ENCODE data around the gene NT5DC3.

Gene NT5DC3

DNA sequence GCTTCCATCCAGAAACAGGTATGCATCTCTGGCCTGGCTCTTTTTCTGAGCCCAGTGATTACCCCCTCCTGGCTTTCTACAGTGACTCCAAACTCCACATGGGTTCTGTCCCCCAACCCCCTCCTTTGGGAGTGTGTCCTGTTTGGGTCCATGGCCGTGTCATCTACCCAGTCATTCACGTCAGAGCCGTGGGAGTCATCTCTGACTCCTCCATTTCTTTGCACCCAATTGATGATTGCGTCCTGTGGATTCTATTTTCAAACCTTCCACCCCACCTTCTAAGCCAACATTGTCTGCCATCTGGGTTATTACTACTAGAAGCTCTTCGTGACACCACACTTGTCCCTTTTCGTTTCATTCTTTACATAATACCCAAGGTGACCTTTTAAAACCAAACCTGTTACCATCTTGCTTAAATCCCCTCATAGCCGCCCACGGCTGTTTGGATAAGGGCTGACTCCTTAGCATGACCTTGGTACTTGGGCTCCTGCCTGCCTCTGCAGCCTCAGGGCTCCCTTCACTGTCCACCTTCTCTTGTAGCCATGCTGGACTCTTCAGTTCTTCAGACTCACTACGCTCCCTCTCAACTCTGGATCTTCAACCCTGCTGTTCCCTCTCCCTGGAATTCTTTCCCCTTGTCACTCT, 38.1 kb upstream of the NT5DC3 start:
- Histone ChIP-seq H3K27me3 (replicated peaks; ENCODE audit: insufficient read depth, low read length) (no peaks in the 10 kb centered on the region), H3K27ac (ENCODE audit: low read length) (no peak overlapping the region), H3K36me3 (replicated peaks; ENCODE audit: insufficient read depth, low read length) (no peaks in the 10 kb centered on the region), H3K9ac (ENCODE audit: low read length) (no peak overlapping the region), H3K79me2 (ENCODE audit: low read length) (no peaks in the 10 kb centered on the region), H3K4me1 (ENCODE audit: low read length) (peaks cover 48% of the 10 kb centered on the region), H3K9me3 (replicated peaks; ENCODE audit: insufficient read depth, low read length) (no peaks in the 10 kb centered on the region), H3K9me2 (replicated peaks; ENCODE audit: insufficient read depth, low read length) (no peaks in the 10 kb centered on the region), H2AFZ (ENCODE audit: low read length) (no peak overlapping the region), H3F3A (ENCODE audit: insufficient read depth, low read length) (peaks cover 8% of the 10 kb centered on the region; the same call in 1 of the 2 replicates), H3K4me3 (ENCODE audit: low read length) (no peak overlapping the region), H3K4me2 (ENCODE audit: low read depth, low read length) (no peak overlapping the region), H4K20me1 (ENCODE audit: insufficient read depth, low read length) (no peaks in the 10 kb centered on the region)
- TF ChIP-seq EZH2phosphoT487 (IDR thresholded peaks at IDR 0.05; ENCODE audit: low read length) (no peak), EZH2 (optimal IDR thresholded peaks at IDR 0.05; ENCODE audit: low read depth, low read length) (no peak)
- TF ChIP-seq, protein P1, sequence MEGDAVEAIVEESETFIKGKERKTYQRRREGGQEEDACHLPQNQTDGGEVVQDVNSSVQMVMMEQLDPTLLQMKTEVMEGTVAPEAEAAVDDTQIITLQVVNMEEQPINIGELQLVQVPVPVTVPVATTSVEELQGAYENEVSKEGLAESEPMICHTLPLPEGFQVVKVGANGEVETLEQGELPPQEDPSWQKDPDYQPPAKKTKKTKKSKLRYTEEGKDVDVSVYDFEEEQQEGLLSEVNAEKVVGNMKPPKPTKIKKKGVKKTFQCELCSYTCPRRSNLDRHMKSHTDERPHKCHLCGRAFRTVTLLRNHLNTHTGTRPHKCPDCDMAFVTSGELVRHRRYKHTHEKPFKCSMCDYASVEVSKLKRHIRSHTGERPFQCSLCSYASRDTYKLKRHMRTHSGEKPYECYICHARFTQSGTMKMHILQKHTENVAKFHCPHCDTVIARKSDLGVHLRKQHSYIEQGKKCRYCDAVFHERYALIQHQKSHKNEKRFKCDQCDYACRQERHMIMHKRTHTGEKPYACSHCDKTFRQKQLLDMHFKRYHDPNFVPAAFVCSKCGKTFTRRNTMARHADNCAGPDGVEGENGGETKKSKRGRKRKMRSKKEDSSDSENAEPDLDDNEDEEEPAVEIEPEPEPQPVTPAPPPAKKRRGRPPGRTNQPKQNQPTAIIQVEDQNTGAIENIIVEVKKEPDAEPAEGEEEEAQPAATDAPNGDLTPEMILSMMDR (IDR thresholded peaks at IDR 0.05; ENCODE audit: low read length): no peak
- no peak for DNase-seq

DNA sequence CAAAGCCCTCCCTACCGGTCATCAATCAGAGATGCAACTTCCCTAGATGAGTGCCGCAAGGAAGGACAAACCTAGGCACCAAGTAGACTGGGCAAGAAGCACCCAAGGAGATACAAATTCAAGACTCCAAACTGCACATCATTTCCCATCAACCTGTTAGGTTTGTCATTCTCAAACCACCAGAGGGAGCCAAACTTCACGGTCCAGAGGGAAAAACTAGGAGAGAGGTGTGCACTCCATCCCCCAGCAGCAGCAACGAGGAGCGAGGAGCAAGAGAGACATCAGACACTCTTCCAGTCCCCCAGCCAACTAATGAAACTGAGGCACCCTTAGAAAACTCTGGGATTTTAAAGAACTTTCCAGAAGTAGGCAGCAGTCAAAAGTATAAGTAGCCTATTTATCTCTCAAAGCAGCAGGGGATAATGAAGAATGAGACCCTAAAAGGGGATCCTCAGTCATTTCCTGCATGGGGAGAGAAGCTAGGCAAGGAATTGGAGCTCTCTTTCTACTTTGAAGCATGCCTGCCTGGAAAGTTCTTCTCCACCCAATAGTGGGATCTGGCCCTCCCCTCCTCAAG, 37.0 kb upstream of the NT5DC3 start:
- peak overlapping the region; percentile 42; the same call in 1 of the 2 replicates for H3K4me2 ChIP-seq (ENCODE audit: low read depth, low read length)
- H3K36me3 ChIP-seq (replicated peaks; ENCODE audit: insufficient read depth, low read length): no peaks in the 10 kb centered on the region
- peak; percentile 78 for DNase-seq
- H3K27ac ChIP-seq (ENCODE audit: low read length): no peak overlapping the region
- H2AFZ ChIP-seq (ENCODE audit: low read length): peak overlapping the region; percentile 60
- H3K9ac ChIP-seq (ENCODE audit: low read length): no peak overlapping the region; the same call in 1 of the 2 replicates
- no peaks in the 10 kb centered on the region for H3K9me2 ChIP-seq (replicated peaks; ENCODE audit: insufficient read depth, low read length)
- H4K20me1 ChIP-seq (ENCODE audit: insufficient read depth, low read length): no peaks in the 10 kb centered on the region
- TF ChIP-seq EZH2 (optimal IDR thresholded peaks at IDR 0.05; ENCODE audit: low read depth, low read length): no peak
- TF ChIP-seq, protein P1 (IDR thresholded peaks at IDR 0.05; ENCODE audit: low read length): peak; percentile 86
- H3F3A ChIP-seq (ENCODE audit: insufficient read depth, low read length): peaks cover 8% of the 10 kb centered on the region; the same call in 1 of the 2 replicates
- H3K4me1 ChIP-seq (ENCODE audit: low read length): peaks cover 47% of the 10 kb centered on the region
- H3K4me3 ChIP-seq (ENCODE audit: low read length): no peak overlapping the region
- H3K9me3 ChIP-seq (replicated peaks; ENCODE audit: insufficient read depth, low read length): no peaks in the 10 kb centered on the region
- H3K27me3 ChIP-seq (replicated peaks; ENCODE audit: insufficient read depth, low read length): no peaks in the 10 kb centered on the region
- H3K79me2 ChIP-seq (ENCODE audit: low read length): no peaks in the 10 kb centered on the region

DNA sequence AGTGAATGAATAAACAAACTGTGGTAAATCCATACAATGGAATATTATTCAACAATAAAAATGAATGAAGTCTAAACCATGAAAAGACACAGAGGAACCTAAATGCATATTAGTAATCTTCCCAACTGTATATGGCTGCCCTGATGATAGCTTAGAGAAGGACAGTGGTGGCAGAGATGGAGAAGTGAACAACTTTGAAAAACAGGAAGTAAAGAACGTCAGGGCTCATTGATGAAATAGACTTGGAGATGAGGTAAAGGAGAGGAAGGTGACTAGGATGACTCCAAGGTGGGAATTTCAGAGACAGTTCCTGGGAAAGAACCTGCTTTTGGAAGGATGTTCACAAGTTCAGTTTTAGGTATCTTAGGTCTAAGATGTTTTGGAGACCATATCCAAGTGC, 36.3 kb upstream of the NT5DC3 start:
- no peak for TF ChIP-seq EZH2 (optimal IDR thresholded peaks at IDR 0.05; ENCODE audit: low read depth, low read length)
- TF ChIP-seq EZH2phosphoT487 (IDR thresholded peaks at IDR 0.05; ENCODE audit: low read length): no peak
- TF ChIP-seq, protein P1 (IDR thresholded peaks at IDR 0.05; ENCODE audit: low read length): no peak
- H3K27me3 ChIP-seq (replicated peaks; ENCODE audit: insufficient read depth, low read length): no peaks in the 10 kb centered on the region
- no peaks in the 10 kb centered on the region for H3K9me3 ChIP-seq (replicated peaks; ENCODE audit: insufficient read depth, low read length)
- no peaks in the 10 kb centered on the region for H3K79me2 ChIP-seq (ENCODE audit: low read length)
- DNase-seq: no peak
- peaks cover 8% of the 10 kb centered on the region; the same call in 1 of the 2 replicates for H3F3A ChIP-seq (ENCODE audit: insufficient read depth, low read length)
- H3K36me3 ChIP-seq (replicated peaks; ENCODE audit: insufficient read depth, low read length): no peaks in the 10 kb centered on the region
- H3K9ac ChIP-seq (ENCODE audit: low read length): no peak overlapping the region
- peaks cover 39% of the 10 kb centered on the region for H3K4me1 ChIP-seq (ENCODE audit: low read length)
- no peaks in the 10 kb centered on the region for H3K9me2 ChIP-seq (replicated peaks; ENCODE audit: insufficient read depth, low read length)
- no peaks in the 10 kb centered on the region for H4K20me1 ChIP-seq (ENCODE audit: insufficient read depth, low read length)
- no peak overlapping the region for H3K4me2 ChIP-seq (ENCODE audit: low read depth, low read length)
- H2AFZ ChIP-seq (ENCODE audit: low read length): no peak overlapping the region
- no peak overlapping the region for H3K4me3 ChIP-seq (ENCODE audit: low read length)
- no peak overlapping the region for H3K27ac ChIP-seq (ENCODE audit: low read length)

Data from MM.1S (cell line).